Measurements from ENCODE around the gene ETS2. TPM values are rescaled to one million over a fixed set of nuclear protein-coding genes. Genes with fewer than 3 reads are reported as not detected.
A peak's percentile ranks its signal among the peaks of the same experiment; 100 is the strongest.

The ETS2 gene
- total RNA-seq, 1 donor from 2014 or later: 40.3 TPM

DNA sequence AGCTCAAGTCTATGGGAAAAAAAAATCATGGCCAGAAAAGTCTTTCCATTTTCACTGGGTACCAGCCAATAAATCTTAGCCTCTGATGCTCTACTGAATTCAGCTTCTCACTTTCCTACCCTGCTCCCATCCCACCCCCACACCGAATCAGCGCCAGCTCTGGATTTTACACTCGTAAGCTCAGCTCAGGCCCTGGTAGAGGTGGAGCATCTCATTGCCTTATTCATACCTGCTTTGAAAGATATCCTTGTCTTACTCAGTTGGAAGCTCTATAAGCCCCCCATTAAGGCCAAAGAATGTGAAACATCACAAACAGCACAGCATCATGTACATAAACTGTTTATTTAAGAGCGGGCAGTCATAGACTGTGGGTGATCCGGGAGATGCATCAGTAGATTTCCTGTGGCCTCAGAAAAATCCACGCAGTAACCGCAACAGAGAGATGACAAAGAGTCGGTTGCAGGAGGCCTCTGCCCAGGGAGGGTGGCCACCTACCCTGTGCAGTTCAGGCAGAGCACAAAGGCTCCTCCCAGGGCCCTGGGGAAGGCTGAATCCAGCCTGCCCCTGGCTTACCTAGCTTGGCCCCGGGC, 36.4 kb upstream of the ETS2 start:
- Mint-ChIP-seq H3K4me3 (ENCODE audit: unreplicated experiment) (no peak overlapping the region), H3K27me3 (ENCODE audit: low read depth, unreplicated experiment) (peaks cover 3% of the 10 kb centered on the region), H3K4me1 (ENCODE audit: low read depth, unreplicated experiment) (peaks cover 39% of the 10 kb centered on the region), H3K9me3 (ENCODE audit: unreplicated experiment) (peaks cover 10% of the 10 kb centered on the region), H3K36me3 (ENCODE audit: low read depth, unreplicated experiment) (peaks cover 3% of the 10 kb centered on the region), H3K27ac (ENCODE audit: unreplicated experiment) (peak overlapping the region; percentile 45)
- DNase-seq (ENCODE audit: low read depth): peak; percentile 87
- Histone ChIP-seq H3K9me3 (ENCODE audit: insufficient read depth, low read depth, low read length) (peaks cover 5% of the 10 kb centered on the region), H3K27me3 (ENCODE audit: insufficient read depth, low read length) (no peaks in the 10 kb centered on the region), H3K4me3 (ENCODE audit: insufficient read depth, low read depth, low read length) (peak overlapping the region; percentile 3), H3K79me2 (ENCODE audit: insufficient read depth, low read length) (no peaks in the 10 kb centered on the region), H4K20me1 (ENCODE audit: insufficient read depth, low read length) (no peaks in the 10 kb centered on the region), H3K4me1 (ENCODE audit: insufficient read depth, low read length) (peaks cover 35% of the 10 kb centered on the region), H3K9ac (ENCODE audit: low read length) (peak overlapping the region; percentile 81), H3K27ac (ENCODE audit: low read depth, low read length) (peak overlapping the region; percentile 90), H3K36me3 (ENCODE audit: insufficient read depth, low read length) (no peaks in the 10 kb centered on the region), H2AFZ (ENCODE audit: low read depth, low read length) (peak overlapping the region; percentile 4), H3K4me2 (ENCODE audit: low read length) (peak overlapping the region; percentile 73)
- FAIRE-seq: no peak
- TF ChIP-seq, protein P1, sequence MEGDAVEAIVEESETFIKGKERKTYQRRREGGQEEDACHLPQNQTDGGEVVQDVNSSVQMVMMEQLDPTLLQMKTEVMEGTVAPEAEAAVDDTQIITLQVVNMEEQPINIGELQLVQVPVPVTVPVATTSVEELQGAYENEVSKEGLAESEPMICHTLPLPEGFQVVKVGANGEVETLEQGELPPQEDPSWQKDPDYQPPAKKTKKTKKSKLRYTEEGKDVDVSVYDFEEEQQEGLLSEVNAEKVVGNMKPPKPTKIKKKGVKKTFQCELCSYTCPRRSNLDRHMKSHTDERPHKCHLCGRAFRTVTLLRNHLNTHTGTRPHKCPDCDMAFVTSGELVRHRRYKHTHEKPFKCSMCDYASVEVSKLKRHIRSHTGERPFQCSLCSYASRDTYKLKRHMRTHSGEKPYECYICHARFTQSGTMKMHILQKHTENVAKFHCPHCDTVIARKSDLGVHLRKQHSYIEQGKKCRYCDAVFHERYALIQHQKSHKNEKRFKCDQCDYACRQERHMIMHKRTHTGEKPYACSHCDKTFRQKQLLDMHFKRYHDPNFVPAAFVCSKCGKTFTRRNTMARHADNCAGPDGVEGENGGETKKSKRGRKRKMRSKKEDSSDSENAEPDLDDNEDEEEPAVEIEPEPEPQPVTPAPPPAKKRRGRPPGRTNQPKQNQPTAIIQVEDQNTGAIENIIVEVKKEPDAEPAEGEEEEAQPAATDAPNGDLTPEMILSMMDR (IDR thresholded peaks at IDR 0.05; ENCODE audit: insufficient read depth, low read depth, low read length): no peak
- TF ChIP-seq EZH2 (IDR thresholded peaks at IDR 0.05; ENCODE audit: insufficient read depth, low read length): no peak

DNA sequence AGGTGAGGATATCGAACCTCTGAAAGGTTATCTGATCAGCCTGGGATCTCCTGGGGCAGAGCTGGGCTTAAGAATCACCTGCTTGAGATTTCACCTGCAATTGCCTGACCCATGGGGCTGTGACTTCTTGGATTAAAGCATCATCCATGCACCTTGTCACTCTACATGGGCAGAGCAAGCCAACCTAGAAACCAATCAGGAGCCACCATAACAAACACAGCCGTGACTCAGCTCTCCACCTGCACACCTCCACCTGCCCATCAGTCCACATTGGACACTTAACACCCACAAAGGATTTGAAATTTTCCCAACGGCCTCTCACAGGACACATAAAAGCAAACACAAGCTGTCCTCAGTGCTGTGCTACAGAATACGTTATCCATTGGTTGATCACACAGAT, 35.1 kb upstream of the ETS2 start:
- H2AFZ ChIP-seq (ENCODE audit: low read depth, low read length): no peak overlapping the region
- DNase-seq (ENCODE audit: low read depth) (no peak), FAIRE-seq (no peak)
- H3K27me3 ChIP-seq (ENCODE audit: insufficient read depth, low read length): no peaks in the 10 kb centered on the region
- H4K20me1 ChIP-seq (ENCODE audit: insufficient read depth, low read length): no peaks in the 10 kb centered on the region
- no peak overlapping the region for H3K9ac ChIP-seq (ENCODE audit: low read length)
- no peaks in the 10 kb centered on the region for H3K36me3 ChIP-seq (ENCODE audit: insufficient read depth, low read length)
- Mint-ChIP-seq H3K27ac (ENCODE audit: unreplicated experiment) (no peak overlapping the region), H3K36me3 (ENCODE audit: low read depth, unreplicated experiment) (peaks cover 3% of the 10 kb centered on the region), H3K9me3 (ENCODE audit: unreplicated experiment) (peaks cover 14% of the 10 kb centered on the region), H3K4me1 (ENCODE audit: low read depth, unreplicated experiment) (peaks cover 39% of the 10 kb centered on the region), H3K27me3 (ENCODE audit: low read depth, unreplicated experiment) (no peaks in the 10 kb centered on the region), H3K4me3 (ENCODE audit: unreplicated experiment) (no peak overlapping the region)
- peaks cover 38% of the 10 kb centered on the region for H3K4me1 ChIP-seq (ENCODE audit: insufficient read depth, low read length)
- no peak for TF ChIP-seq EZH2 (IDR thresholded peaks at IDR 0.05; ENCODE audit: insufficient read depth, low read length)
- TF ChIP-seq, protein P1 (IDR thresholded peaks at IDR 0.05; ENCODE audit: insufficient read depth, low read depth, low read length): no peak
- H3K4me3 ChIP-seq (ENCODE audit: insufficient read depth, low read depth, low read length): no peak overlapping the region
- peaks cover 5% of the 10 kb centered on the region for H3K9me3 ChIP-seq (ENCODE audit: insufficient read depth, low read depth, low read length)
- H3K79me2 ChIP-seq (ENCODE audit: insufficient read depth, low read length): no peaks in the 10 kb centered on the region
- no peak overlapping the region for H3K27ac ChIP-seq (ENCODE audit: low read depth, low read length)
- H3K4me2 ChIP-seq (ENCODE audit: low read length): no peak overlapping the region

DNA sequence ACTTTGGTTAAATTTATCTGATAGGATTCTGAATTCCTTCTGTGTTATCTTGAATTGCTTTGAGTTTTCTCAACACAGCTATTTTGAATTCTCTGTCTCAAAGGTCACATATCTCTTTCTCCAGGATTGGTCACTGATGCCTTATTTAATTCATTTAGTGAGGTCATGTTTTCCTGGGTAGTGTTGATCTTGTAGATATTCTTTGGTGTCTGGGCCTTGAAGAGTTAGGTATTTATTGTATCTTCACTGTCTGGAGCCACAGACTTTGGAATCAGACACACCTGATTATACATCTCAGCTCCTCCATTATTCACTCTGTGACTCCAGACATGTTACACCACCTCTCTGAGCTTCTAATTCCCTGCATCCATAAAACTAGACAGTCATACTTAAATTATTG, 34.2 kb upstream of the ETS2 start:
- H3K9me3 Mint-ChIP-seq (ENCODE audit: unreplicated experiment): peaks cover 5% of the 10 kb centered on the region
- H3K4me3 Mint-ChIP-seq (ENCODE audit: unreplicated experiment): no peak overlapping the region
- DNase-seq (ENCODE audit: low read depth) (no peak), FAIRE-seq (no peak)
- Histone ChIP-seq H3K4me3 (ENCODE audit: insufficient read depth, low read depth, low read length) (no peak overlapping the region), H3K27me3 (ENCODE audit: insufficient read depth, low read length) (no peaks in the 10 kb centered on the region), H3K79me2 (ENCODE audit: insufficient read depth, low read length) (no peaks in the 10 kb centered on the region), H3K36me3 (ENCODE audit: insufficient read depth, low read length) (no peaks in the 10 kb centered on the region), H3K27ac (ENCODE audit: low read depth, low read length) (no peak overlapping the region), H3K9me3 (ENCODE audit: insufficient read depth, low read depth, low read length) (no peaks in the 10 kb centered on the region), H3K9ac (ENCODE audit: low read length) (no peak overlapping the region), H3K4me2 (ENCODE audit: low read length) (no peak overlapping the region), H3K4me1 (ENCODE audit: insufficient read depth, low read length) (peaks cover 38% of the 10 kb centered on the region), H2AFZ (ENCODE audit: low read depth, low read length) (no peak overlapping the region), H4K20me1 (ENCODE audit: insufficient read depth, low read length) (no peaks in the 10 kb centered on the region)
- H3K4me1 Mint-ChIP-seq (ENCODE audit: low read depth, unreplicated experiment): peaks cover 39% of the 10 kb centered on the region
- H3K36me3 Mint-ChIP-seq (ENCODE audit: low read depth, unreplicated experiment): peaks cover 1% of the 10 kb centered on the region
- TF ChIP-seq, protein P1 (IDR thresholded peaks at IDR 0.05; ENCODE audit: insufficient read depth, low read depth, low read length): no peak
- no peak for TF ChIP-seq EZH2 (IDR thresholded peaks at IDR 0.05; ENCODE audit: insufficient read depth, low read length)
- peak overlapping the region; percentile 55 for H3K27ac Mint-ChIP-seq (ENCODE audit: unreplicated experiment)
- H3K27me3 Mint-ChIP-seq (ENCODE audit: low read depth, unreplicated experiment): no peaks in the 10 kb centered on the region

All from astrocyte (in vitro differentiated cells and primary cell).